Hepatic stellate cell (primary cell): ENCODE measurements around the gene ILDR2.

Experiments used
- DNase-seq: peaks from one replicate; pipeline ENCODE4 v3.0.0; 2011; ENCODE audit warnings: low spot score

ILDR2 gene

DNA sequence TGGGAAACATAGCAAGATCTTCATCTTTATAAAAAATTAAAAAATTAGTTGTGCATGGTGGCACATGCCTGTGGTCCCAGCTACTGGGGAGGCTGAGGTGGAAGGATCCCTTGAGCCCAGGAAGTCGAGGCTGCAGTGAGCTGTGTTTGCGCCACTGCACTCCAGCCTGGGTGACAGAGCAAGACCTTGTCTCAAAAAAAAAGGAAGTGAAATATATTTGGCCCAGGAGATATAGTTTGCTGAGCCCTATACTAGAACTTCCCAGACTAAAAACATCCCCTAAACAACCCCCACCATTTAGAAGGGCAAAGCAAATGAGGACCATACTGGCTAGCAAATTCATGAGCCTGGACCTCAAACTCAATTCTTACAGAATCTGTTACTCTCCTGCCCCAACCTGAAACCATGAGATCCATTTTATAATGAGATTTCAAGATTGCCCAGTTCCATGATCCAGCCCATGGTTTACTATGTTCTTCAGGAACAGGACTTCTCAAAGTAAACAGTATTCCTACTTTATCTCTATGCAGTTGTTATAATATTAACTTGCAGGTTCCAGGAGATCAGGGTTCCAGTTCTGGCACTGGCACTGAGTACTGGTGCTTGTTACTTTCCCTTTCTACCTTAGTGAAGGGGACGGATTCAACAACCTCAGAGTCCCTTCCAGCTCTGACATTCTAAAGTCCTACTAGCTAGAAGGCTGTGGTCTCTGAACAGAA lies 50.4 kb downstream of the ILDR2 start:
- no peak for DNase-seq

DNA sequence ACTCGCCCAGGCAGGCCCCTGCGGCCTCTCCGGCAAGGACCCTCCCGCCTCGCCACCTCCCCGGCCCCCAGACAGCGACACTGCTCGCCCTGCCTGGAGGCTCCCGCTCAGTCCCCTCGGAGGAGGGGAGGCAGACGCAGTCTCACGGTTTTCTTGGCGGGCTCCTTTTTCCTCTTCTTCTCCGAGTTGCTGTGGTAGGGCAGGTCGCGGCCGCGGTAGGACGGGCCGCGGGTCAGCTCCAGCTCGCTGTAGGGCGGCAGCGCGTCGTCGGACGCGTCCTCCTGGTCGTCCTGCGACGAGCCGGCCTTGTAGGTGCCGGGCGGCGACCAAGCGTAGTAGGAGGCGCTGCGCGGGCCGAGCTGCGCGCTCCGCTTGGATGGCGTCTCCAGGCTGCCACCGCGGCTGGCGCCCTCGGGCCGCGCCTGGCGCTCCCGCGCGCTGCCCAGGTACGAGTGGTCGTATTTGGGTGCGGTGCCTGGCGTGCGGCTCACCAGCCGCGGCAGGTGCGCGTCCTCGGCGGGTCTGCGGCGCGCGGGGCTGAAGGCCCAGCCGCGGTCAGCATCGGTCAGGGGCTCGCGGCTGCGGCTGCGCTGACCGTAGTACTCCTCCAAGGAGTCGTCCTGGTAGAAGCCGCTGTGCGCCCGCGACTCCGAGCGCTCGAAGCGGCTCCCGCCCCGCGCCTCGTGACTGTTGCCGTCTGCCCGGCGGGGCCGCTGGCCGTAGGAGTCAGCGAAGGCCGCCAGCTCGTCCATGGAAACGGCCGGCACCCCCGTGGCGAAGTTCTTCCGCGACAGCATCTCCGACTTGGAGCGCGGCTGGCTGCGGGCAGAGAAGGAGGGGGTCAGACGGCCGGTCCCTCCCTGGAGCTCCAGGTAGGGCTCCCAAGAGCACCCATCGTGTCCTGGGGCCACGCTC lies 54.5 kb downstream of the ILDR2 start:
- DNase-seq: peak; percentile 50

DNA sequence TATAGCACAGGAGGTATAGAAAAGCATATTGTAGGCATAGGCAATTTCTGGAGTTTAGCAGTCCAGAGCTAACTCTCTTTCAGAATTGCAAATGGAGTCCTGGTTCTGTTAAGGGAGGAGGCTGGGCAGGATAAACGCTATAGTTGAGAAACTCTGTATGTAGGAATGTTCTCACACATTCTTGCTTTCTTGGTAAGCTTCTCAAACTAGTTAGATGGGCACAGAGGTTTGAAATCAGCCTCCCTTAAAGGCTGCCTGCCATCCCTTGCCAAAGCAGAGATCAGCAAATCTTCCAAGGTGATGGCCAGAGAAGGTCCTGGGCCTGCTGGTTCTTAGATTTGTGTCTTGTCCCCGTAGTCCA lies 56.4 kb downstream of the ILDR2 start:
- DNase-seq: no peak

DNA sequence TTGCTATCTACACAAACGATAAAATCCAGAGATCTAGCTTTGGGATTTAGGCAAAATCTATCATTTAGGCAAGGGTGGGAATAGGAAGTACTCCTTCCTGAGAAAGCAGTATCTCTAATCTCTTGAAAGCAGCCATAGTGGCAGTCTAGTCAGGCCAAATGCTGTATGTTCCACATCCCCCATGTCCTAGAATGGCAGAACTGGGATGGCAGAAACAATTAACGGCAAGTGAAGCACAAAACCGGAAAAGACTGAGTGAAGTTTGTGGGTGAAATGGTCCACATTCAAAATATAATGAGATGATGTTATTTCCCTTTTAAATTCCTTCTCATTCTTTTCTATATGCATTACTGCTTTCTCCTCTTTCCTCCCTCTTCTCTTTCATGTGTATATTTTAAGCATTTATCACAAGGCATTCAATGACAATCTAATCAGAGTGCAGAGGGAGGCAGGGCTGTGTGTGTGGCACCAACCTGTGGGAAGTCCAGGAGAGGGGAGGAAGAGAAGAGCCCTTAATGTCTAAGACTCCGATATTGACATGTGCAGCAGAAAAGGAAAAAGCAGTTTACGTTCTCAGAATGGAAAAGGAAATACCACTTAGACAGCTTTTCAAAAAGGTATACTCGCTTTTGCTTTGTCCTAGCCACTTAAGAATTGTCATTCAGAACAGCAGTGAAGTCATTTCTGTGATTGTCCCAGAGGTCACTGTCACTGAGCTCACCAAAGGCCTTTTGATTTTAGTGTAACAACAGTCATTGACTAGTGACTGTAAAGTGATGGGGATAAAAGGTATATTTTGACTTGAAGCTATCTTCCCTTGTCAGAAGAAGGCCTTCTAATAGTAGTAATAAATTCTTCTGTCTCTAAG lies 57.0 kb downstream of the ILDR2 start:
- DNase-seq: no peak

GRCh38 chr1:166915941-166916340 lies 59.4 kb downstream of the ILDR2 start:
- no peak for DNase-seq

- DNase-seq: no peak
Observed at GRCh38 chr1:166915042-166915441, 60.3 kb downstream of the ILDR2 start.

DNA sequence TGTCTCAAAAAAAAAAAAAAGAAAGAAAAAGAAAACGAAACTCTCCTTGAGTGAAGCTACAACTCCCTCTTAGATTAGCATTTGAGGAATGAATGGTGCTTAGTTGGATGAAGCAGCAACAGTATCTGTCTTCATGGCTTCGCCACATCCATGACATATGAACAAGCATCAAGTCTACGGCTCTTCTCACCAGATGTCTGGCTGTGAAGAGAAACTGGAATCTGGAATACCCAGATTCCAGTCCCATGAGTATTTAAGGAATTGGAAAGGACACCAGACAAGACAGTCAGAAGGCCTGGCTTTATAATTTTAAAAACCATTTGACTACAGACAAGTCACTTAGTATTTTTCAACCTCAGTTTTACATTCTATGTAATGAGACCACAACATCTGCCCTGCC lies 61.2 kb downstream of the ILDR2 start:
- DNase-seq: no peak

DNA sequence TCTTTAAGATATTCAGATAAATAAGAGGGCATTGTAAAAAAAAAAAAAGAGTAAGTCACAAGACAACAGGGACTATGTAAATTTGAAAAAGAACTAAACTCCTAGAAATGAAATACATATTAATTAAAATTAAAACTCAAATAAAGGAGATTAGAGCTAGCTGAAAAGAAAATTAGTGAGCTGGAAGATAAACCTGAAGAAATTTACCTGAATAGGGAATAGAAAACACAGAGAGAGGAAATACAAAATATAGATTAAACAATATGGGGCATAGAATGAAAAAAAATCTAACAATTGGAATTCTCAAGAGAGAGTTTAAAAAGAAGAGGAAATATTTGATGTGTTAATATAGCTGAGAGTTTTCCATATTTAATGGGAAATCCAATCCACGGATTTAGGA lies 63.7 kb downstream of the ILDR2 start:
- no peak for DNase-seq

DNA sequence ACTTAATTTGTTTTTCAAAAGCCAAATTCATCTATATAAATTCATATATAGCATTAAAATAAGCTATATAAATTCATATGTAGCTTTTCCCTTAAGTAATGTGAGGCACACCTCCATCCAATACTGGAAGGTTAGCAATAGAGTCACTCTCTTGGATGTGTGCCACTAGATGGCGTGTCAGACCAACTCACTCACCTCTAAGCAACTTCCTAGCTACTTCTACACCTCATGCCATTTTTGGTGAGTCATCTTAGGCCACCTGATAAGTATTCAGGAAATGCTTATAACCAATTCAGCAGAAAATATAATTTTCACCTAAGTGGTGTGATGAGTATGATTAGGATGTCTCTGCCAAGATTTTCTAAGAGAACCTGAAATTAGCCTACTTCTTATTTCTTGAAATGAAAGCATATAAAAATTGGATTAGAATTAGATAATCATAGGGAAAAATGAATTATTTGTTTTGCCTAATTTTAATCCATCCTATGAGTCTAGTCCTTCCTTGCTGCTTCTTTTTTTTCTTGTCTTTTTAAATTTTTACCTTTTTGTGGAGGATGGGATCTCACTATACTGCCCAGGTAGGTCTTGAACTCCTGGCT lies 64.8 kb downstream of the ILDR2 start:
- DNase-seq: peak; percentile 63

DNA sequence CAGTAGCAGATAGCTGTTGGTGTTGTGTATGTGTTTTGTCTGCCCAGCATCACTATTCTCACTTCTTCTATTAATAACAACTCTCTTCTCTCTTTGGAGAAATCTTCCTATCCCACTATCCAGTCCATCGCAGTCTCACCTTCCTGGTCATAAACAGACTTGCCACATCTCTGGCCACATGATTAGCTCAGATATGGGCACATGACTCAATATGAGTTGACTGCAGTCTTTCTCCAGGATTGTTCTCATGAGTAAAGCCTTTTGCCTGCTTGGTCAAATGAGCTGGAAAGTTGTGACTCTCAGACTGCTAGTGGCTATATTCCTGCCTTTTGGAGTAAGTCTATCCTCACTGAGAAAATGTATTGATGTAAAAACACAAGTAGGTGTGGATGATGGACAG lies 66.4 kb downstream of the ILDR2 start:
- DNase-seq: no peak

GRCh38 chr1:166907763-166908162 lies 67.6 kb downstream of the ILDR2 start:
- DNase-seq: no peak

- no peak for DNase-seq
Observed at GRCh38 chr1:166907051-166907450, 68.3 kb downstream of the ILDR2 start.

DNA sequence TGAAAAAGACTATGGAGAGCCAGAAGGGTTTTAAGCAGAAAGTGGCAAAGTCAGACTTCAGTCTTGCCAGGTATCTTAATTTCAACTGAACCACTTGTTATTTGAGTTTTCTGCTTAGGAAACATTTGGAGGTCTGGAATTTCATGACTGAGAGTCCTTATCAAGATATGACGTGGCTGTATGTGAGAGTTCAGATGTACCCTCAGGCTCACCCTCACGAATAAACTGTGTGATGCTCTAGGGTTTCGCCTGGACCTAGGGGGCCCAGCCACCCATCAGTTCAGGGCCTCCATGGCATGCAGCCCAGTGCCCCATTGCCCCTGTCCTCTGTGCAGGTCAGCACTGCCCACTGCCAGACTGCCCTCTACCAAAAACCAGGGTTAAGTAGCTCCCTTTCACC lies 68.7 kb downstream of the ILDR2 start:
- DNase-seq: no peak

- peak; percentile 40 for DNase-seq
Observed at GRCh38 chr1:166905900-166906299, 69.4 kb downstream of the ILDR2 start.

GRCh38 chr1:166905136-166905535 lies 70.2 kb downstream of the ILDR2 start:
- DNase-seq: no peak

DNA sequence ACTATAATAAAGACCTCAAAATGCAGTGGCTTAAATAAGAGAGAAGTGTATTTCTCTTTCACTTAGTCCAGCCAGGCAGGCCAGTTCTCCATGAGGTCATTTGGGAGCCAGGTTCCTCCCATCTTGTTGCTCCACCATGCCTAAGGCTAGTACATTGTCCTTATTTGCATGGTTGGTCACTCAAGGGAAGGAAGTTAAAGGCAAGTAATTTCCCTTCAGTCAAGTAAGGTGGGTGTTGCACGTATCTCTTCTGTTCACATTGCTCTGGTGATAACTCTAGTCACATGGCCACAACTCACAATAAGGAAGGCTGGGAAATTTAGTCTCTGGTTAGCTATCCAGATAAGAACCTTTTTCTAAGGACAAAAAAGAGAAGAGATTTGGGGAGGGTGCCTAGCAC lies 72.1 kb downstream of the ILDR2 start:
- no peak for DNase-seq

DNA sequence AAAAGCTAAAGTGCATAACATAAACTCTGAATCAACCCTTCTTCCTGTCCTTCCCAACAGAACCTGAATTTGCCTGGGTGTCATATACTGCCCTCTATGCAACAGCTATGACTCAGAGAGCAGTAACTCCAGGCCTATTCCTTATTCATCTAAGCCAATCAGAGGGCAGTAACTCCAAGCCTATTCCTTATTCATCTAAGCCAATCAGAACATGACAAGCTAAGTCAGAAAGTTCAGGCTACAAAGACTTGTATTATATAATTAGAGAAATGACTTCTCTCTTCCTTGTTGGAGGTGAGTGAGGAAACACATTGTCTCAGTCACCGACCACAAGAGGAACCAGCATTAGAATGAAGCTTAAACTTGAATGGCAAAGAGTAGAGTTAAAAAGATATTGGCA lies 73.1 kb downstream of the ILDR2 start:
- no peak for DNase-seq

- no peak for DNase-seq
Observed at GRCh38 chr1:166900987-166901386, 74.4 kb downstream of the ILDR2 start.

DNA sequence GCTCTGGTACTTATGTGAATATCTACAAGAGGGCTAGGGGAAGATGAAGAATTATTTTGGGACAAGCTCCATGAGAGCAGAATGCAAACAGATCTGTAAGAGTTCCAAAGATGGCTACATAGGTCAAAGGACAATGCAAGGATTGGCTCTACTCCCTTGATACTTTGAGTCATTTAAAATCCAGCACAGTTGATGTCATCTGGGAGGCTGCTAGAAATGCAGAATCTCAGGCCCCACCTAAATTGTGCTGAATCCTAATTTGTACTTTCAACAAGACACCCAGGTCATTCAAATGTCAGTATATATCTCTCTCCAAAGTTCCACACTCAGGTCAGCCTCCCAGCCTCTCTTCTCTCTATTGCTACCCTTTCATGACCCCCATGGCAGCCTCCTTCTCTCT lies 75.6 kb downstream of the ILDR2 start:
- no peak for DNase-seq

GRCh38 chr1:166895766-166896165 lies 79.6 kb downstream of the ILDR2 start:
- no peak for DNase-seq

DNA sequence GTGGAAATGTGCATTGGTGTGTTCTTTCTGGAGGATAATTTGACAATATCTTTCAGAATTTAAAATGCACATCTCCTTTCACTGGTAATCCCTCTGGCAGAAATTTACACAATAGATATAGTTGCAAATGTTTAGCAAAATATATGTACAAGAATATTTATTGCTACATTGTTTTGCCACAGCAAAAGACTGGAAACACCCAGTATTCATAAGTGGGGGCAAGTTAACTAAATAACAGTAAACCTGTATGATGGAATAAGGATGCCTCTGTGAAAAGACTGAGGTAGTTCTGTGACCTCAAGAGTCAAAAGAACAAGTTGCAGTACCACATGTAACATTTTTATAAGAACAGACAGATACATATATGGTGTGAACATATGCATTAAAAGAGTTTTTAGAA lies 85.6 kb downstream of the ILDR2 start:
- DNase-seq: no peak
